Posterior cingulate gyrus (tissue), 11 donors: ENCODE measurements around the gene SPATA31C2.
"Not testable (repeated sequence)": the region's sequence is repeated elsewhere in the genome, so short reads cannot be mapped to it uniquely, and the experiment has no call there.

Experiments
- DNase-seq, 10 donors: peaks; one replicate each; pipeline versions ENCODE4 v3.0.0 to v3.0.0-alpha.2; 2020 to 2021; ENCODE audit warnings: mixed read lengths in 3 of 10
- intact Hi-C: fragments of 100-400 bp; cut with DNase I; formaldehyde crosslinking; loops from one replicate; pipeline ENCODE4 v1.15.1; 2023

SPATA31C2 gene

DNA sequence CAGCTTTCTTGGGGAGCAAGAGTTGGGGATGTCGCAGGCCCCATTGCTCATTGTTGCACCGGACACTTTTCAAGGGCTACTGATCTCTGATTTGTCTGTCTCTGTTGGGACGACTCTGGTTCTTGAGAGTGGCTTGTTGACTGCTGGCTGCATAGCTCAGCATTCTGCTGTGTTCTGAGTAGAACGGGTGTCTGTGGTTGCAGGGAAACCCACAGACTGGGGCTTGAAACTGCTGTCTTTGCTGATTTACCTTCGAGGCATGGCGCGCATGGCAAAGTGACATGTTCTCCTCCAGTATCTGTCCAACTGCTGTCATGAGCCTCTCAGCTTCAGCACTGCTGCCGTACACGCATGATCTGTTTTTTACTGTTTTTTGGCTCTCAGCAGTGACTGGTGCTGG is 8.7 kb downstream of the SPATA31C2 start:
- peak in 1 of 10 donors; percentile 13 for DNase-seq
- intact Hi-C loops = not testable (repeated sequence)

DNA sequence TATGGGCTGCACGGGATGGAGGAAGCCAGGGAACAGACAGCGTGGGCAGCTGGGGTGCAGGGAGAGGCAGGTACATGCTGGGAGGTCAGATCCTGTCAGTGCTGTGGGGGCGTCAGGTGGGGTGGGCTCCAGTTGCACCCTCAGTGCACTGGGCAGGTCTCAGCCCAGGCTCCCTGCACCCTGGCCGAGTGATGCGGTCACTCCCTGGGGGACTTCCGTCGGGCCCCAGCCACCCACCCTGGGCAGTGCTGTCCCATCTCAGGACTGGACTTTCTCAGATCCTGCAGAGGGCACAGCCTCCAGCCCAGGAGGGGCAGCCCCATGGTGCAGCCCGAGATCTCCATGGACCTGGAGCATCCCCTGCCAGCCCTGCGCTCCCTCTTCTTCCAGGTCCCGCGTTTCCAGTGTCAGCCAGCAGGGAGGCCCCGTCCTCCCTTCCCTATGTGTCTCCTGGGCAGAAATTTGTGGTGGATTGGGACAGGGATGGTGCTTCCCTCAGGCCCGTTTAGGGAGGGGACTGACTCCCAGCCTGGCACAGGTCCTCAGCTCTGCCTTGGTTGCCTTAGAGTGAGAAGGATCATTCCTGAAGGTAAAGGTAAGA is 10.5 kb downstream of the SPATA31C2 start:
- intact Hi-C loops = not testable (repeated sequence)
- peak in 1 of 10 donors; percentile 61 for DNase-seq

DNA sequence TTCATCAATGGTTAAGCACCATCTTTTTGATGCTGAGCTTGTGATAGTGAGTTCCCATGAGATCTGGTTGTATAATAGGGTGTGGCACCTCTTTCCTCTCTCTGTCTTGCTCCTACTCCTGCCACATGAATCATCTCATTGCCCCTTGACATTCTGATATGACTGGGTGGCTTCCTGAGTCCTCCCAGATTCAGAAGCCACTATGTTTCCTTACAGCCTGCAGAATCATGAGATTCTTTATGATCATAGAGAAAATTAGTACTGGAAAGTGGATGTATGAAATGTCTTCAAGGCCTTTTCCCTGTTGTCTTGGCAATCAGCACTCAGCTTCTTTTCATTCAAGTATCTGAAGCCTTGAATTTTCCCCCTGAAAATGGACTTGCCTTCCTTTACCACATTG is 14.9 kb downstream of the SPATA31C2 start:
- DNase-seq, intact Hi-C loops: not testable (repeated sequence)

GRCh38 chr9:88118121-88118520 is 20.2 kb downstream of the SPATA31C2 start:
- intact Hi-C loops, DNase-seq: not testable (repeated sequence)

GRCh38 chr9:88114968-88115612 is 23.2 kb downstream of the SPATA31C2 start:
- DNase-seq = peak in 1 of 10 donors; percentile 77
- intact Hi-C loops = not testable (repeated sequence)

GRCh38 chr9:88114283-88114967 is 23.9 kb downstream of the SPATA31C2 start:
- intact Hi-C loops = not testable (repeated sequence)
- DNase-seq = peak in 1 of 10 donors; percentile 76

- intact Hi-C loops = not testable (repeated sequence)
- DNase-seq = peak in 1 of 10 donors; percentile 81
Observed at GRCh38 chr9:88113156-88114130, 24.8 kb downstream of the SPATA31C2 start.

DNA sequence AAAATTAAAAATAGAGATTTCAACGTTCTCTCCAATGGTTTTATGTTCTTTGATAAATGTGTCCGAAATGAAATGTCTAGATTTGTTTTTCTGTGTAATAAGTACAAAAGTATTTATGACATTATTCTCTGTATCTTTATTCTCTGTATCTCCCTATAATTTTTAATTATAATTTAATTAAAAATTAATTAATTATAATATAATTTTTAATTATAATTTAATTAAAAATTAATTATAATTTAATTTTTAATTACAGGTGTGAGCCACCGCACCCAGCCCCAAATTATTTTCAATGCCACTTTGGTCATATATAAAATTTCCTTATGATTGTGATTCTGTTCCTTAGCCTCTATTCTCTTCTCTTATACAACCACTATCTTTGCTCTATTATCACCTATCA is 28.2 kb downstream of the SPATA31C2 start:
- intact Hi-C loops = no loop called here
- DNase-seq = no peak

GRCh38 chr9:88108779-88109178 is 29.5 kb downstream of the SPATA31C2 start:
- intact Hi-C loops = loop anchor here (10.0 kb wide), 1 partner anchor 466 kb away; no protein-coding TSS in a partner anchor
- DNase-seq = no peak

- intact Hi-C loops = loop anchor here (10.0 kb wide), 1 partner anchor 468 kb away; no protein-coding TSS in a partner anchor
- DNase-seq = peak in 2 of 10 donors; percentile 13 to 41
Observed at GRCh38 chr9:88106492-88106891, 31.8 kb downstream of the SPATA31C2 start.

DNA sequence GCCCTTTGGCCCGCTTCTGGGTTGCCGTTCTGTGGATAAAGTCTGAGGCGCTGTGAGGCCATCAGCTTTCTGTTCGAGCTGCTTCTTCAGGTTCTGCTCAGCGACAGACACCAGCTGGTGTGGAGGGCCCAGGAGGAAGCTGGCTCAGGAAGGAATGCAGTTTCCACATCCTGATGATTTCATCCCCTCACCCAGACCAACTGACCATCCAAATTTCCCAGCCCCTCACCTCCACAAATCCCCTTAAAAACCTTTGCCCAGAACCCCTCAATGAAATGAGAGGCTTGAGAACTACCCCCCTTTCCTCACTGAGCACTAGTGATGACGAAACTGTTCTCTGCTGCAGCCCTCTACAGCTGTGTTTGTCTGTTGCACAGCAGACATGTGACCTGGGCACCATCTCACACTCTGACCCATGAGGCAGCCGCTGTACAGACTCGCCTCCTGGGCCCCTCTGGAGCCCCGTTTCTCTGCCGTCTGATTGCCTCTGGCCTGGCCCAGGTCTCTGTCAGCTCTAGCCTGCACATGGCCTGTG is 45.4 kb downstream of the SPATA31C2 start:
- intact Hi-C loops = no loop called here
- peak in 1 of 10 donors; percentile 84 for DNase-seq

GRCh38 chr9:88090151-88090581 is 48.1 kb downstream of the SPATA31C2 start:
- intact Hi-C loops = no loop called here
- peak in 1 of 10 donors; percentile 32 for DNase-seq

GRCh38 chr9:88087906-88088305 is 50.4 kb downstream of the SPATA31C2 start:
- intact Hi-C loops = no loop called here
- DNase-seq = no peak

- intact Hi-C loops = no loop called here
- DNase-seq = no peak
Observed at GRCh38 chr9:88085476-88085875, 52.8 kb downstream of the SPATA31C2 start.

DNA sequence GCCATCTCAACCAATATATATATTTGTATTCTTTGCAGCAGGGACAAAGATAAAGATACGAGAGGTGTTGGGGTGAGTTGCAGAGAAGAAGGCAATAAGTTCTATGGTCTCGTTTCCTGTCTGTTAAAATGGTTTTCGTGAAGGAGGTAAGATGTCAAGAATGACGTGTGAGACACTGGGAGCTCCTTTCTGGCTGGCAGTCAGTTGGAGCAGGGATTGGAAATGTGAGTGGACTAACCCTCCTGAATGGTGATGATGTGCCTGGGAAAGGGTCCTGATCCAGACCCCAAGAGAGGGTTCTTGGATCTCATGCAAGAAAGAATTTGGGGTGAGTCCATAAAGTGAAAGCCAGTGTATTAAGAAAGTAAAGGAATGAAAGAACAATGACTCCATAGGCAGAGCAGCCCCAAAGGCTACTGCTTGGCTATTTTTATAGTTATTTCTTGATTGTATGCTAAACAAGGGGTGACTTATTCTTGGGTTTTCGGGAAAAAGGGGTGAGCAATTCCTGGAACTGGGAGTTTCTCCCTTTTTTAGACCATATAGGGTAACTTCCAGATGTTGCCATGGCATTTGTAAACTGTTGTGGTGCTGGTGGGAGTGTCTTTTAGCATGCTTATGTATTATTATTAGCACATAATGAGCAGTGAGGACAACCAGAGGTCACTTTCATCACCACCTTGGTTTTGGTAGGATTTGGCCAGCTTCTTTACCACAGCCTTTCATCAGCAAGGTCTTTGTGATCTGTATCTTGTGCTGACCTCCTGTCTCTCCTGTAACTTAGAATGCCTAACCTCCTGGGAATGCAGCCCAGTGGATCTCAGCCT is 53.7 kb downstream of the SPATA31C2 start:
- no peak for DNase-seq
- intact Hi-C loops = no loop called here
